ENCODE measurements around the gene BAHCC1. TPM values are rescaled to one million over a fixed set of nuclear protein-coding genes. Genes with fewer than 3 reads are reported as not detected.

BAHCC1 gene
- total and polyA plus RNA-seq, 9 of the 15 experiments (the other 6 are each of a cell fraction or from before 2014, with no cell fraction given): 0.14 to 26.9 (median 5.0) TPM

DNA sequence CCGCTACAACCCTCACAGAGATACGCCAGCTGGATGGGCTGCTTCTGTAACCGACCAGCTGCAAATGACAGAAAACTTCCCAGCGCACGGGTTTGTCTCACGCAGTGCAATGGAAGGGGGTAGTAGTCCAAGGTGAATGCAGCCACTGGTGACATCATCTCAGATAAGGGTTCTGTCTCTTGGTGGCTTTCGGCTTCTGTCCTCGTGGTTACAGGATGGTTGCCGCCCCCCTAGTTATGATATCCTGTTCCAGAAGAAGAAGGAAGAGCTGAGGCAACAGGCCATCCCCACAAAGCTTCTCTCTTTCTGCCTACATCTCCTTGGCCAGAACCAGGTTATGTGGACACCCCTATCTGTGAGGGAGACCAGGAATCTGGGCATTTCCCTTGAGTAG is 40.3 kb upstream of the BAHCC1 start (continued):
- TF ChIP-seq BRD4 (IDR thresholded peaks at IDR 0.05) (no peak), SMAD3 (CRISPR knock-in tag; conservative IDR thresholded peaks at IDR 0.05) (no peak), RAD21 (CRISPR knock-in tag; conservative IDR thresholded peaks at IDR 0.05 in 1 of 2, IDR thresholded peaks at IDR 0.05 in 1 of 2) (no peak), PCBP2 (IDR thresholded peaks at IDR 0.05; ENCODE audit: low read depth, low read length, poor library complexity, severe bottlenecking) (no peak), SMARCA4 (IDR thresholded peaks at IDR 0.05) (peak; percentile 67), NCOA1 (IDR thresholded peaks at IDR 0.05; ENCODE audit: low read depth) (no peak), PPARD (CRISPR knock-in tag; IDR thresholded peaks at IDR 0.05) (no peak), CBFB (CRISPR knock-in tag; IDR thresholded peaks at IDR 0.05) (no peak), SIN3B (IDR thresholded peaks at IDR 0.05; ENCODE audit: low read depth) (no peak), HDAC3 (IDR thresholded peaks at IDR 0.05; ENCODE audit: borderline replicate concordance, partially characterized antibody) (no peak), XRCC3 (IDR thresholded peaks at IDR 0.05) (no peak), KLF10 (CRISPR knock-in tag; IDR thresholded peaks at IDR 0.05) (no peak), SP1 (CRISPR knock-in tag; IDR thresholded peaks at IDR 0.05) (no peak), ELF4 (CRISPR knock-in tag; IDR thresholded peaks at IDR 0.05) (no peak), GABPB1 (CRISPR knock-in tag; IDR thresholded peaks at IDR 0.05) (no peak)
- TF ChIP-seq, protein P1, sequence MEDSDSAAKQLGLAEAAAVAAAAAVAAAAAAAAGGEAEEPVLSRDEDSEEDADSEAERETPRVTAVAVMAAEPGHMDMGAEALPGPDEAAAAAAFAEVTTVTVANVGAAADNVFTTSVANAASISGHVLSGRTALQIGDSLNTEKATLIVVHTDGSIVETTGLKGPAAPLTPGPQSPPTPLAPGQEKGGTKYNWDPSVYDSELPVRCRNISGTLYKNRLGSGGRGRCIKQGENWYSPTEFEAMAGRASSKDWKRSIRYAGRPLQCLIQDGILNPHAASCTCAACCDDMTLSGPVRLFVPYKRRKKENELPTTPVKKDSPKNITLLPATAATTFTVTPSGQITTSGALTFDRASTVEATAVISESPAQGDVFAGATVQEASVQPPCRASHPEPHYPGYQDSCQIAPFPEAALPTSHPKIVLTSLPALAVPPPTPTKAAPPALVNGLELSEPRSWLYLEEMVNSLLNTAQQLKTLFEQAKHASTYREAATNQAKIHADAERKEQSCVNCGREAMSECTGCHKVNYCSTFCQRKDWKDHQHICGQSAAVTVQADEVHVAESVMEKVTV (CRISPR knock-in tag; IDR thresholded peaks at IDR 0.05): no peak
- TF ChIP-seq, protein P2, sequence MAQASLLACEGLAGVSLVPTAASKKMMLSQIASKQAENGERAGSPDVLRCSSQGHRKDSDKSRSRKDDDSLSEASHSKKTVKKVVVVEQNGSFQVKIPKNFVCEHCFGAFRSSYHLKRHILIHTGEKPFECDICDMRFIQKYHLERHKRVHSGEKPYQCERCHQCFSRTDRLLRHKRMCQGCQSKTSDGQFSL (CRISPR knock-in tag; IDR thresholded peaks at IDR 0.05): no peak
- TF ChIP-seq, protein P2 (tag; IDR thresholded peaks at IDR 0.05): no peak
- TF ChIP-seq, protein P3, sequence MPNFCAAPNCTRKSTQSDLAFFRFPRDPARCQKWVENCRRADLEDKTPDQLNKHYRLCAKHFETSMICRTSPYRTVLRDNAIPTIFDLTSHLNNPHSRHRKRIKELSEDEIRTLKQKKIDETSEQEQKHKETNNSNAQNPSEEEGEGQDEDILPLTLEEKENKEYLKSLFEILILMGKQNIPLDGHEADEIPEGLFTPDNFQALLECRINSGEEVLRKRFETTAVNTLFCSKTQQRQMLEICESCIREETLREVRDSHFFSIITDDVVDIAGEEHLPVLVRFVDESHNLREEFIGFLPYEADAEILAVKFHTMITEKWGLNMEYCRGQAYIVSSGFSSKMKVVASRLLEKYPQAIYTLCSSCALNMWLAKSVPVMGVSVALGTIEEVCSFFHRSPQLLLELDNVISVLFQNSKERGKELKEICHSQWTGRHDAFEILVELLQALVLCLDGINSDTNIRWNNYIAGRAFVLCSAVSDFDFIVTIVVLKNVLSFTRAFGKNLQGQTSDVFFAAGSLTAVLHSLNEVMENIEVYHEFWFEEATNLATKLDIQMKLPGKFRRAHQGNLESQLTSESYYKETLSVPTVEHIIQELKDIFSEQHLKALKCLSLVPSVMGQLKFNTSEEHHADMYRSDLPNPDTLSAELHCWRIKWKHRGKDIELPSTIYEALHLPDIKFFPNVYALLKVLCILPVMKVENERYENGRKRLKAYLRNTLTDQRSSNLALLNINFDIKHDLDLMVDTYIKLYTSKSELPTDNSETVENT (CRISPR knock-in tag; IDR thresholded peaks at IDR 0.05): no peak
- TF ChIP-seq, protein P4, sequence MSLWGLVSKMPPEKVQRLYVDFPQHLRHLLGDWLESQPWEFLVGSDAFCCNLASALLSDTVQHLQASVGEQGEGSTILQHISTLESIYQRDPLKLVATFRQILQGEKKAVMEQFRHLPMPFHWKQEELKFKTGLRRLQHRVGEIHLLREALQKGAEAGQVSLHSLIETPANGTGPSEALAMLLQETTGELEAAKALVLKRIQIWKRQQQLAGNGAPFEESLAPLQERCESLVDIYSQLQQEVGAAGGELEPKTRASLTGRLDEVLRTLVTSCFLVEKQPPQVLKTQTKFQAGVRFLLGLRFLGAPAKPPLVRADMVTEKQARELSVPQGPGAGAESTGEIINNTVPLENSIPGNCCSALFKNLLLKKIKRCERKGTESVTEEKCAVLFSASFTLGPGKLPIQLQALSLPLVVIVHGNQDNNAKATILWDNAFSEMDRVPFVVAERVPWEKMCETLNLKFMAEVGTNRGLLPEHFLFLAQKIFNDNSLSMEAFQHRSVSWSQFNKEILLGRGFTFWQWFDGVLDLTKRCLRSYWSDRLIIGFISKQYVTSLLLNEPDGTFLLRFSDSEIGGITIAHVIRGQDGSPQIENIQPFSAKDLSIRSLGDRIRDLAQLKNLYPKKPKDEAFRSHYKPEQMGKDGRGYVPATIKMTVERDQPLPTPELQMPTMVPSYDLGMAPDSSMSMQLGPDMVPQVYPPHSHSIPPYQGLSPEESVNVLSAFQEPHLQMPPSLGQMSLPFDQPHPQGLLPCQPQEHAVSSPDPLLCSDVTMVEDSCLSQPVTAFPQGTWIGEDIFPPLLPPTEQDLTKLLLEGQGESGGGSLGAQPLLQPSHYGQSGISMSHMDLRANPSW (CRISPR knock-in tag; IDR thresholded peaks at IDR 0.05): no peak
- TF ChIP-seq, protein P5, sequence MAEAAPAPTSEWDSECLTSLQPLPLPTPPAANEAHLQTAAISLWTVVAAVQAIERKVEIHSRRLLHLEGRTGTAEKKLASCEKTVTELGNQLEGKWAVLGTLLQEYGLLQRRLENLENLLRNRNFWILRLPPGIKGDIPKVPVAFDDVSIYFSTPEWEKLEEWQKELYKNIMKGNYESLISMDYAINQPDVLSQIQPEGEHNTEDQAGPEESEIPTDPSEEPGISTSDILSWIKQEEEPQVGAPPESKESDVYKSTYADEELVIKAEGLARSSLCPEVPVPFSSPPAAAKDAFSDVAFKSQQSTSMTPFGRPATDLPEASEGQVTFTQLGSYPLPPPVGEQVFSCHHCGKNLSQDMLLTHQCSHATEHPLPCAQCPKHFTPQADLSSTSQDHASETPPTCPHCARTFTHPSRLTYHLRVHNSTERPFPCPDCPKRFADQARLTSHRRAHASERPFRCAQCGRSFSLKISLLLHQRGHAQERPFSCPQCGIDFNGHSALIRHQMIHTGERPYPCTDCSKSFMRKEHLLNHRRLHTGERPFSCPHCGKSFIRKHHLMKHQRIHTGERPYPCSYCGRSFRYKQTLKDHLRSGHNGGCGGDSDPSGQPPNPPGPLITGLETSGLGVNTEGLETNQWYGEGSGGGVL (CRISPR knock-in tag; IDR thresholded peaks at IDR 0.05): no peak
